Midbrain (tissue), 1 donor: ENCODE results near the gene TIPARP.
"Not testable (repeated sequence)": the region's sequence is repeated elsewhere in the genome, so short reads cannot be mapped to it uniquely, and the experiment has no call there.

Experiments
- DNase-seq: peaks from one replicate; lab custom pipeline; 2025; lab: John Stamatoyannopoulos, UW

The TIPARP gene

GRCh38 chr3:156711944-156712343 lies 37.6 kb downstream of the TIPARP start:
- DNase-seq: not testable (repeated sequence)

GRCh38 chr3:156716105-156716862 lies 41.9 kb downstream of the TIPARP start:
- no peak for DNase-seq

GRCh38 chr3:156718622-156719306 lies 44.4 kb downstream of the TIPARP start:
- DNase-seq: peak; percentile 22

GRCh38 chr3:156720826-156721225 lies 46.4 kb downstream of the TIPARP start:
- DNase-seq: no peak

GRCh38 chr3:156721687-156722618 lies 47.6 kb downstream of the TIPARP start:
- DNase-seq: no peak

GRCh38 chr3:156723182-156723619 lies 48.8 kb downstream of the TIPARP start:
- DNase-seq: no peak

GRCh38 chr3:156725682-156726081 lies 51.3 kb downstream of the TIPARP start:
- DNase-seq: no peak

- DNase-seq: no peak
Measured at GRCh38 chr3:156726456-156726855, 52.1 kb downstream of the TIPARP start.

- DNase-seq: no peak
Measured at GRCh38 chr3:156727519-156728205, 53.3 kb downstream of the TIPARP start.

GRCh38 chr3:156728267-156728985 lies 54.0 kb downstream of the TIPARP start:
- DNase-seq: peak; percentile 56

- no peak for DNase-seq
Measured at GRCh38 chr3:156729460-156730179, 55.2 kb downstream of the TIPARP start.

GRCh38 chr3:156731813-156732212 lies 57.4 kb downstream of the TIPARP start:
- DNase-seq: no peak

GRCh38 chr3:156732261-156732660 lies 57.9 kb downstream of the TIPARP start:
- DNase-seq: no peak

- no peak for DNase-seq
Measured at GRCh38 chr3:156732715-156733421, 58.5 kb downstream of the TIPARP start.

GRCh38 chr3:156734661-156735060 lies 60.3 kb downstream of the TIPARP start:
- DNase-seq: not testable (repeated sequence)

- no peak for DNase-seq
Measured at GRCh38 chr3:156735471-156735870, 61.1 kb downstream of the TIPARP start.

- DNase-seq: not testable (repeated sequence)
Measured at GRCh38 chr3:156737049-156737448, 62.7 kb downstream of the TIPARP start.

- no peak for DNase-seq
Measured at GRCh38 chr3:156738251-156738650, 63.9 kb downstream of the TIPARP start.

- no peak for DNase-seq
Measured at GRCh38 chr3:156739976-156740375, 65.6 kb downstream of the TIPARP start.

- not testable (repeated sequence) for DNase-seq
Measured at GRCh38 chr3:156740581-156740980, 66.2 kb downstream of the TIPARP start.
